Measurements from ENCODE around the gene SATB2.

The SATB2 gene

DNA sequence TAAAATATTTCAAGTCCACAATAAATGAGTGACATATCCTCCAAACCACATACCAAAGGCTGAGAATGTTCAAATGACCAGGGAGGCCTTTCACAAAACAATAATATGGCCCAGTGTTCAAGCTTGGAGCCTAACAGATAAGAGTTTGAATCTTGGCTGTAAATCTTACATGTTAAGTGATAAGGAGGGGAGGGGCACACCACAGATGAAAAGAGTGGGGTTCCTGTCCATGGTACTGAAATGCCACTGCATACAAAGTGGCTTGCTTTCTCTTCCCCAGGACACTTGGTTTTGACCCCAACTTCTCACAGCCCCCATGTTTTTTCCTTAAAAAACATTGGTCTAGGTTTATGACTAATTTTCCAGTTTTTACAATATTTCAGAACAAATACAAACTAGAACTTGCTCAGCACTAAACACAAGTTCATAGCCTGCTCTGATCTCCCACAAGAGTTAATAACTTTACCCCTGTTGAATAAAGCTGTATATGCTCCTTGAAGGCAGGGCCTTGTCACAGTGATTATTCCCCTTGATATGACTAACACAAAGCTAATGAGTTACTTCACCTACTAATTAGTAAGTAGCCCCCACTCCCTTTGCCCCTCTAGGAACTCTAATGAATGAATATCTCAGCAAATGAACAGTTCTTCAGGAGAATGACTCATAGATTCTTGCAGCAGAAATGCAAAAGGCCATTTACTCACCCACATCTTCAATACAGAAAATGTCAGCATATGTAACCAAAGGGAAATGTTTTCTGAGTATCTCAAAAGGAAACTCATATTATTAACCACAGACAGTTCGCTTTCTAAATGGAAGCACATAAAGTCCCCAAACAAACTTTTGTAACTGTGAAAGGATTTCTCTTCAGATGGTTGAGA, 142.2 kb downstream of the SATB2 start:
- Mint-ChIP-seq H3K9me3 (no peaks in the 10 kb centered on the region), H3K4me1 (ENCODE audit: low read depth) (no peaks in the 10 kb centered on the region), H3K27ac (no peak overlapping the region), H3K27me3 (no peaks in the 10 kb centered on the region), H3K4me3 (no peak overlapping the region), H3K36me3 (ENCODE audit: low read depth) (no peaks in the 10 kb centered on the region)

DNA sequence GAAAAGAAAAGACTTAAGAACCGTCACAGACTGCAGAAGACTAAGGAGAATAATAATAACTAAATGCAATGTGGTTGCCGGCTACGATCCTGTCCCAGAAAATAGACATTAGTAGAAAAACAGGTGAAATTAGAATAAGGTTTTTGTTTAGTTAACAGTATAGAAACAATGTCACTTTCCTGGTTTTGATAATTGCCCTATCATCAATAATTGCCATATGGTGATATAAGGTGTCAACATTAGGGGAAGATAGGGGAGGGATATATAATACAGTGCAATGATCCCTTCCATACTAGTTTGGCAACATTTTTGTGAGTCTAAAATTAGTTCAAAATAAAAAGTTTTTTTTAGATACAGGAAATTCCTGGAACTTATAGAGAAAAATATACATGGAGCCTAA, 144.8 kb downstream of the SATB2 start:
- Mint-ChIP-seq H3K27ac (no peak overlapping the region), H3K27me3 (no peaks in the 10 kb centered on the region), H3K4me3 (no peak overlapping the region), H3K36me3 (ENCODE audit: low read depth) (no peaks in the 10 kb centered on the region), H3K9me3 (no peaks in the 10 kb centered on the region), H3K4me1 (ENCODE audit: low read depth) (no peaks in the 10 kb centered on the region)

DNA sequence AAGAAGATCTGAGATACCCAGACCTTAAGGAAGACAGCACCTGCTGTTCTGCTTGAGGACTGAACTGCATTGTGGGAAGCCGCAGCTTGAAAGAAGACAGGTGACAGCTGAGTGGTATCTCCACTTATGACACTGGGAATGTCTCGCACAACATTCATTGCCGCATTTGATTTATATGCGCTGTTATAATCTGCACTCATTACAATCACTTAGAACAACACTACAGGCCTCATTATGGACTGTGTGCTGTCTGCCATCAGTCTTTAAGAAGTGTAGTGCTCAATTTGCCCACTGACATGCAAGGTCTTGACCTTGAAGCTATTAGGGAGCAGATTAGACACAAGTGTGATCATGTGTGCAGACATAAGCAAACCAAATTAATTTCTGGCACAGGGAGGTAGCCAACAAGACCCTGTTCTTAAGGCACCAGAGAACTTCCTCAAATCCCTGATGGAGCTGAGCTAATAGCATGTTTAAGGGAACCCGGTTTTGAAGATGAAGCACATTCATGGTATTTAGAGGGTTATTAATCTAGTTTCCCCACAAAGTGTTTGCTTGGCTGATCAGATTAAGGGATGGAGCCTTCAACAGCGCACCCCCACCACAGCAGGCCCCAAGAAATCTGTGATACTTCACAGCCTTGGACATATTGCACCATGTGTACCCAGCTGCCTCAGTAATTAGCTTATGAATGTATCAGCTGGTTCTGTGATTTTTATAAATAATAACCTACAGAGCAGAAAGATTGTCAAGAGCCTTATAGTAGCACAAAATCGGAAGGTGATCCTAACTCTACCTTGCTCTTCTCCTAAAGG, 146.8 kb downstream of the SATB2 start:
- no peaks in the 10 kb centered on the region for H3K27me3 Mint-ChIP-seq
- no peaks in the 10 kb centered on the region for H3K9me3 Mint-ChIP-seq
- H3K36me3 Mint-ChIP-seq (ENCODE audit: low read depth), result no peaks in the 10 kb centered on the region
- no peak overlapping the region for H3K4me3 Mint-ChIP-seq
- no peak overlapping the region for H3K27ac Mint-ChIP-seq
- no peaks in the 10 kb centered on the region for H3K4me1 Mint-ChIP-seq (ENCODE audit: low read depth)

DNA sequence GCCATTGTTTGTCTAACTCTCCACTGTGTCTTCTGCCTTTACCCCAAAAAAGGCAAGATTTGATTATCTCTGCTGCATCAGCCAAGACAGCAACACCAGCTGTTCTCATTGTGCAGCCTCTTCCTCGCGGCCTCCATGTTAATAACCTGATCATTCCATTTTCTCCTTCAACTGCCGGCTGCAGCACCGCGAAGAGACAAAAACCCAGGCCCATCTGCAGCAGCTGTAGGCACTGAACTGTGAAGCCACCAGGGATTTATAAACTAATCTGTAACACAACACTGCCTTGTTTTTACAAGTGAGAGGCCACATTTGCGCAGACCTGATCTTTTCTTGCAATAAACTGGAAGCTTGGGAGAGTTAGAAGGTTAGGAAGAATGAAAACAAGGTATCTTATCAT, 147.8 kb downstream of the SATB2 start:
- Mint-ChIP-seq H3K4me3 (no peak overlapping the region), H3K4me1 (ENCODE audit: low read depth) (no peaks in the 10 kb centered on the region), H3K27me3 (no peaks in the 10 kb centered on the region), H3K9me3 (no peaks in the 10 kb centered on the region), H3K36me3 (ENCODE audit: low read depth) (no peaks in the 10 kb centered on the region), H3K27ac (no peak overlapping the region)

DNA sequence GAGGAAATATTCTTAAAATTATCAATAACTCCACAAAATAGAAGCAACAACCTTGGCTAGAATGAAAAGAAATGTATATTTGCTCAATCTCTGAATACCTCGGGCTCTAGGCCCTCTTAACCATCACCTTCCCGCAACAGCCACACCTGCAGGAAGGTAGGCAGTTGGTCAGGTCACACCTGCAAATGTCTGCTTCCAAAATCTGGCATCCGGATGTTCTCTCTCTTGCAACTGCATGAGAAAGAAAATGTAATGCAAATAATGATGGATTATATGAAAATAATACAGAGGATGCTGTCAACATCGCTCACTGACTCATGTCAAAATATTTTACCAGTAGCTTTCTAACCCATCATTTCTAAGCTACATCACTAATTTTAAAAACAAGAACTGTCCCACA, 148.3 kb downstream of the SATB2 start:
- H3K36me3 Mint-ChIP-seq (ENCODE audit: low read depth), result no peaks in the 10 kb centered on the region
- no peaks in the 10 kb centered on the region for H3K9me3 Mint-ChIP-seq
- no peak overlapping the region for H3K27ac Mint-ChIP-seq
- H3K27me3 Mint-ChIP-seq, result no peaks in the 10 kb centered on the region
- no peaks in the 10 kb centered on the region for H3K4me1 Mint-ChIP-seq (ENCODE audit: low read depth)
- no peak overlapping the region for H3K4me3 Mint-ChIP-seq

DNA sequence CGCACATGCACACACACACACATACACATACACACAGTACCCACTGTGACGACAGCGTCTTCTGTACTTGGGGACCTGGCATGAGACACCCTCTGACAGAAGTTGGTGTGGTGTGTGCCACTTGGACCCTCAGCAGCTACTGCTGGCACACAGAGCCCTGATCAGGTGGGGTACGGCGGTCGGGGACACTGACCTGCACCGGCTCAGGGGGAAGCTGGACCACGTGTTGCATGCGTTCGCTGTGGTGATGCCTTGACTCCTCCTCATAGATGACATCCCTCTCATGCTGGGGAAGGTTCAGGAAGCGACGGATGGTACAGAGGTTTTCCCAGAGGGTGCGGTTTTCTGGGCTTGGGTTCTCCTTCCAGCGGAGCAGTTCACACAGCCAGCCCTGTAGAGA, 149.2 kb downstream of the SATB2 start:
- no peaks in the 10 kb centered on the region for H3K4me1 Mint-ChIP-seq (ENCODE audit: low read depth)
- H3K27ac Mint-ChIP-seq, result no peak overlapping the region
- no peaks in the 10 kb centered on the region for H3K27me3 Mint-ChIP-seq
- no peaks in the 10 kb centered on the region for H3K9me3 Mint-ChIP-seq
- no peak overlapping the region for H3K4me3 Mint-ChIP-seq
- H3K36me3 Mint-ChIP-seq (ENCODE audit: low read depth), result no peaks in the 10 kb centered on the region

DNA sequence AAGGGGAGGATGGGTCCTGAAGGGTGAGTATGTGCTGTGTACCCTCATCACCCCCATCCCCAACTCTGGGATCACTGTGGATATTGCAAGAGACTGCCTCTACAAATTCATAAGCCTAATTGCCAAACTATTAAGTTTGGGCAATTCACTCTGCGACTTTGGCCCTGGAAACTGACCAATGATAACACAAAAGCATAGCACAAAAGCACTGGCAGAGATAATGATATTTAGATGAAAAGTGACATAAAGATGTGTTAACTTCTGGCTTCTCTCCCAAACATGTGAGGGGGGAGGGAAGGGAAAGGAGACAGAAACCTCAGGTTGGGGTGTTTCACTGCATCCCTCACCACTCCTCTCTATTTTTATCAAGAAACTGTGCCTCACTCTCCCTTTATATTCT, 150.3 kb downstream of the SATB2 start:
- Mint-ChIP-seq H3K4me1 (ENCODE audit: low read depth) (no peaks in the 10 kb centered on the region), H3K27me3 (no peaks in the 10 kb centered on the region), H3K27ac (no peak overlapping the region), H3K36me3 (ENCODE audit: low read depth) (no peaks in the 10 kb centered on the region), H3K9me3 (no peaks in the 10 kb centered on the region), H3K4me3 (no peak overlapping the region)

GRCh38 chr2:199306116-199306515, 151.6 kb downstream of the SATB2 start:
- no peaks in the 10 kb centered on the region for H3K4me1 Mint-ChIP-seq (ENCODE audit: low read depth)
- no peak overlapping the region for H3K27ac Mint-ChIP-seq
- no peaks in the 10 kb centered on the region for H3K36me3 Mint-ChIP-seq (ENCODE audit: low read depth)
- no peaks in the 10 kb centered on the region for H3K9me3 Mint-ChIP-seq
- H3K27me3 Mint-ChIP-seq, result no peaks in the 10 kb centered on the region
- no peak overlapping the region for H3K4me3 Mint-ChIP-seq

DNA sequence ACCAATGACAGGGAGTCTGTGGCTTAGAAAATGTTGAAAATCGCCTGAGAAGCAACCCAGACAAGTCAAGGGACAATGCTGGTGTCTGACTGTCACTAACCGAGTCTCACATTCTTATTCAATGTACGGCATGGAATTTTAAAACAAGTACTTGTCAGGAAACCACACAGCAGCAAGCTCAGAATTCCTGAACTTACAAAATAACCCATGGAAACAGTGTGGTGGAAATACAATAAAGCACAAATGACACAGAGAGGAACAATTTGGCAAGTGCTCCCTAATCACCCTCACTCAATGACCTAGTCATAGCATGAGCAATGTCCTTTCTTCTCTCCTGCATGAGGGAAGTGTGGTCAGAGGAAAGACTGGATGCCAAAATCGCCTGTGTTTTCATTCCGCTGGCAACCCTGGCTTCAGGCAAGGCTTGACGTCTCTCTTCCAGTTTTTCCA, 154.0 kb downstream of the SATB2 start:
- H3K4me3 Mint-ChIP-seq, result no peak overlapping the region
- no peak overlapping the region for H3K27ac Mint-ChIP-seq
- H3K4me1 Mint-ChIP-seq (ENCODE audit: low read depth), result no peaks in the 10 kb centered on the region
- H3K9me3 Mint-ChIP-seq, result no peaks in the 10 kb centered on the region
- H3K27me3 Mint-ChIP-seq, result no peaks in the 10 kb centered on the region
- H3K36me3 Mint-ChIP-seq (ENCODE audit: low read depth), result no peaks in the 10 kb centered on the region

DNA sequence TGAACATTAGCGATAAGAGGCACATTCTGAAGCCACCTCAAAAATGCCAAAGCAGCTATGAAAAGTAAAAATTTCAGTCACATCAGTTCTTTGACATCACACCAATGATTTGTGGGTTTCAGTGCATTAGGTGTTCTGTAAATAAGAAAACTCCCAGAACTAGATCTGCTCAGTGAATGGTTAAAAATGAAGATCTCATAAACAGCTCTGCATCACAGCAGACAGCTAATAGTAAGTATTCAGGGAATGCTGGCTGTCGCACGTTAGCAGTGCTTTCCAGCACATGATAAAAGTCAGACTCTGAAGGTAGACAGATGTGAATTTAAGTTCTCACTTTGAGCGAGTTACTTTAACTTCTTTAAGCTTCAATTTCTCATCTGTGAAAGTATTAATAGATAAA, 154.9 kb downstream of the SATB2 start:
- H3K4me3 Mint-ChIP-seq, result no peak overlapping the region
- H3K4me1 Mint-ChIP-seq (ENCODE audit: low read depth), result no peaks in the 10 kb centered on the region
- no peaks in the 10 kb centered on the region for H3K27me3 Mint-ChIP-seq
- no peaks in the 10 kb centered on the region for H3K9me3 Mint-ChIP-seq
- H3K27ac Mint-ChIP-seq, result no peak overlapping the region
- H3K36me3 Mint-ChIP-seq (ENCODE audit: low read depth), result no peaks in the 10 kb centered on the region

GRCh38 chr2:199288424-199288823, 169.3 kb downstream of the SATB2 start:
- Mint-ChIP-seq H3K4me1 (ENCODE audit: low read depth) (no peaks in the 10 kb centered on the region), H3K9me3 (no peaks in the 10 kb centered on the region), H3K27ac (no peak overlapping the region), H3K27me3 (no peaks in the 10 kb centered on the region), H3K36me3 (ENCODE audit: low read depth) (no peaks in the 10 kb centered on the region), H3K4me3 (no peak overlapping the region)

DNA sequence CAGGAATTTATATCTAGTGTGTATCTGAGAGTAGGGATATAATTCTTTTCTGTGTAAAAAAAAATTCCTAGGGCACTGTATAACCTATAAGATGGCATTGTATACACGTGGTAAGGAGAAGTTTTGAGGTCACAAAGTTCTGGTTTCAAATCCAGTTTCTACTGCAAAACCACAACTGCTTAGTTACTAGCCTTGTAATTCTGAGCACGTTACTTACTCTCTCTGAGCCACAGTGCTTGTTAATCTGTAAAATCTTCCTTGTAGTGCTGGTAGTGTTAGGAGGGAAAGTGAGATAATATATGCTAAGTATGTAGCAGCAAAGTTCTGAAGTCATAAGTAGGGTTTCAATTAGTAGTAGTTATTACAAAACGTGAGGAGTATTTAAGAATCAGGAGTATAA, 175.4 kb downstream of the SATB2 start:
- no peaks in the 10 kb centered on the region for H3K27me3 Mint-ChIP-seq
- H3K36me3 Mint-ChIP-seq (ENCODE audit: low read depth), result no peaks in the 10 kb centered on the region
- H3K4me3 Mint-ChIP-seq, result no peak overlapping the region
- H3K4me1 Mint-ChIP-seq (ENCODE audit: low read depth), result no peaks in the 10 kb centered on the region
- H3K27ac Mint-ChIP-seq, result no peak overlapping the region
- H3K9me3 Mint-ChIP-seq, result peaks cover 9% of the 10 kb centered on the region

DNA sequence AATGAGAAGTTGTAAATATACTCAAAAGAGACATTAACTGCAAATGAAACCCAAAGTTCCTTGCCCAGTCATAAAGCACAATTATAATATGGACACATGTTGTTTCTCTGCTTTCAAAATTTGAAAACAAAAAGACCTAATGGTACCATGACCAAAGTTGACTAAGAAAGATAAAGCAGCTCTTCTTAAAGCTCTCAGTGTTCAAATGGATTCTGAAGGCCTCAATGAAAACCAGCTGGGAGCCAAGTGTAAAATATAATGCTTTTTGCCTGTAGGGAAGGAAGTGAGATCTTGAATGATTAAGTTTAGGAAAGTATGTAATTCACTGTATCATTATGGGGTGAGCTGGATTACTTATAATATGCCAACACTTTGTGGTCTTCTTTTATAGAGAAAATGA, 178.6 kb downstream of the SATB2 start:
- H3K27ac Mint-ChIP-seq, result no peak overlapping the region
- no peaks in the 10 kb centered on the region for H3K36me3 Mint-ChIP-seq (ENCODE audit: low read depth)
- H3K9me3 Mint-ChIP-seq, result peaks cover 9% of the 10 kb centered on the region
- no peaks in the 10 kb centered on the region for H3K4me1 Mint-ChIP-seq (ENCODE audit: low read depth)
- H3K4me3 Mint-ChIP-seq, result no peak overlapping the region
- H3K27me3 Mint-ChIP-seq, result peaks cover 1% of the 10 kb centered on the region

DNA sequence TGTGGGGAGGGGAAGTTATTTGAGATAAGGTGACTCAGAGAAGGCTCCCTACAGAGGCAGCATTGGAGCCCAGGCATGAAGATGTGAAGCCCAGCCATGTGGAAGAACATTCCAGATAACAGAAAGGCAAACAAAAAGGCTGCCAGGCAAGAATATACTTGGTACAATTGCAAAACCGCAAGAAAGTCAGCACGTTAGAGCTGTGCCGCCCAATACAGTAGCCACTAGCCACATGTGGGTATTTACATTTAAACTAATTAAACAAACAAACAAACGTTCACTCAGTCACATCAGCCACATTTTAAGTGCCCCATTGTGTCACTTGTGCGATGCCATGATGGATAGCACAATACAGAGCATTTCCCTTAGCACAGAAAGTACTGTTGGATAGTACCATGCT, 179.6 kb downstream of the SATB2 start:
- Mint-ChIP-seq H3K36me3 (ENCODE audit: low read depth) (no peaks in the 10 kb centered on the region), H3K4me1 (ENCODE audit: low read depth) (no peaks in the 10 kb centered on the region), H3K27me3 (peaks cover 5% of the 10 kb centered on the region)

DNA sequence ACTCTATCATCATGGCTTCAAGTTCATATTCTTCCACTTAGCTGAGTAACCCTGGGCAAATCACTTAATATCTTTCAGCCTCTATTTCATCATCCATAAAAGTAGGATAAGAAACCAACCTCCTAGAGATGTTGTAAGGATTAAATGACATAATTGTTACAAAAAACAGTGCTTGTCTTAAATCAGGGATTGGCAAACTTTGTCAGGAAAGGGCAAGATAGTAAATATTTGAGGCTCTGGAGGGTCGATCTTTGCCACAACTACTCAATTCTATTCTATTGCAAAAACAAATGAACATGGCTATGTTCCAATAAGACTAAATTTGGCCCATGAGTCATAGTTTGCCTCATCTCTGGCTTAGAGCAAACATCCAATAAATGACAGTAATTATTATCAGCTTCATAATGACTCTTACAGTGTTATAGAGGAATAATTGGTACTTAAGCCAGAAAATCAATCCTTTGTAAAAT, 184.7 kb downstream of the SATB2 start:
- Mint-ChIP-seq H3K36me3 (ENCODE audit: low read depth) (no peaks in the 10 kb centered on the region), H3K4me3 (no peak overlapping the region), H3K27me3 (peaks cover 5% of the 10 kb centered on the region), H3K4me1 (ENCODE audit: low read depth) (no peaks in the 10 kb centered on the region), H3K27ac (no peak overlapping the region), H3K9me3 (no peaks in the 10 kb centered on the region)

More for the DNA sequence above, 179.6 kb downstream of the SATB2 start:
- no peak overlapping the region for H3K4me3 Mint-ChIP-seq
- no peak overlapping the region for H3K27ac Mint-ChIP-seq
- H3K9me3 Mint-ChIP-seq, result peaks cover 9% of the 10 kb centered on the region

All from stimulated activated naive CD8-positive, alpha-beta T cell treated with anti-CD3 and anti-CD28 coated beads, Interleukin-15, Interleukin-2, amounts not matched to agents 100 ng/mL and 50 ng/mL, for 24 hours (primary cell).